CD4-positive, alpha-beta T cell (primary cell): Measurements from ENCODE around the gene PRDM16. TPM values are rescaled to one million over a fixed set of nuclear protein-coding genes. Genes with fewer than 3 reads are reported as not detected.

Experiments
- ATAC-seq: fragments of 200-7000 bp; cut with Tn5 transposase; one replicate; pipeline ENCODE4 v1.10.0; 2022; ENCODE audit warnings: mild to moderate bottlenecking; ENCODE audit not compliant: poor library complexity
- CTCF ChIA-PET: fragments of 350-600 bp; sonication (Branson Sonifier 250); formaldehyde crosslinking; loops from one replicate; lab custom pipeline; 2021; ENCODE audit warnings: antibody characterized with exemption, inconsistent platforms; lab: Charles Lee
- POLR2A ChIA-PET: fragments of 350-600 bp; sonication (Branson Sonifier 250); formaldehyde crosslinking; loops from one replicate; lab custom pipeline; 2021; ENCODE audit warnings: antibody characterized with exemption, inconsistent platforms; lab: Charles Lee
- DNase-seq, 14 experiments: peaks; one replicate each; pipeline ENCODE4 v3.0.0-alpha.2; 2013 to 2020; ENCODE audit warnings: mixed read lengths in 2 of 14
- H3K27ac ChIP-seq, 2 donors: one replicate each; pipeline versions ENCODE4 v1.5.1 to v1.7.0; 2013; ENCODE audit warnings: low read length in 2 of 2, low read depth in 1 of 2, mild to moderate bottlenecking in 1 of 2
- H3K27me3 ChIP-seq, 2 experiments: 1 replicate in 1 of 2; 2 replicates in 1 of 2; pipeline versions ENCODE4 v1.6.1 to v1.7.0; 2013; ENCODE audit warnings: low read length in 2 of 2, control low read depth in 1 of 2, mild to moderate bottlenecking in 1 of 2, moderate library complexity in 1 of 2; ENCODE audit not compliant: insufficient read depth in 2 of 2, control insufficient read depth in 1 of 2
- H3K36me3 ChIP-seq: one replicate; pipeline ENCODE4 v1.6.1; 2013; ENCODE audit warnings: low read length, control low read depth; ENCODE audit not compliant: insufficient read depth
- H3K4me1 ChIP-seq: one replicate; pipeline ENCODE4 v1.6.1; 2013; ENCODE audit warnings: low read length, control low read depth; ENCODE audit not compliant: insufficient read depth
- H3K4me3 ChIP-seq: one replicate; pipeline ENCODE4 v1.5.1; 2013; ENCODE audit warnings: mild to moderate bottlenecking, low read length, moderate library complexity
- H3K9me3 ChIP-seq, 2 experiments: 1 replicate in 1 of 2; 2 replicates in 1 of 2; pipeline versions ENCODE4 v1.6.1 to v1.7.0; 2013; ENCODE audit warnings: low read length in 2 of 2, mild to moderate bottlenecking in 2 of 2, control low read depth in 1 of 2, moderate library complexity in 1 of 2; ENCODE audit not compliant: control insufficient read depth in 1 of 2, insufficient read depth in 1 of 2
- H3K27ac Mint-ChIP-seq: one replicate; pipeline ENCODE4 v1.8.0; 2020; ENCODE audit warnings: mixed read lengths
- H3K27me3 Mint-ChIP-seq: one replicate; pipeline ENCODE4 v1.8.0; 2021; ENCODE audit warnings: mixed read lengths
- H3K36me3 Mint-ChIP-seq: one replicate; pipeline ENCODE4 v1.8.0; 2021; ENCODE audit warnings: low read depth, mixed read lengths
- H3K4me1 Mint-ChIP-seq: one replicate; pipeline ENCODE4 v1.8.0; 2021; ENCODE audit warnings: low read depth, mixed read lengths
- H3K4me3 Mint-ChIP-seq: one replicate; pipeline ENCODE4 v1.8.0; 2020; ENCODE audit warnings: mild to moderate bottlenecking, mixed read lengths
- H3K9me3 Mint-ChIP-seq: one replicate; pipeline ENCODE4 v1.8.0; 2020; ENCODE audit warnings: mixed read lengths
- intact Hi-C, 2 experiments: fragments of 100-400 bp; cut with DNase I in 1 of 2; cut with micrococcal nuclease in 1 of 2; formaldehyde crosslinking; loops; one replicate each; pipeline versions ENCODE4 v1.15.1 to v1.9.0; 2023 to 2025; cut with DNase I, micrococcal nuclease
- total RNA-seq, 174 experiments: library from RNA in 2 of 174; stranded (reverse) in 2 of 174; gene quantifications; one replicate each; pipeline ENCODE4 v1.2.3 and lab custom pipeline; 2021 to 2026
- TF ChIP-seq, protein P1 (sequence below): fragments of 200-600 bp; IDR thresholded peaks from one replicate; pipeline ENCODE4 v1.8.0; 2022; ENCODE audit warnings: antibody characterized with exemption, mild to moderate bottlenecking

The PRDM16 gene
- total RNA-seq, 2 experiments from 2014 or later: not detected

DNA sequence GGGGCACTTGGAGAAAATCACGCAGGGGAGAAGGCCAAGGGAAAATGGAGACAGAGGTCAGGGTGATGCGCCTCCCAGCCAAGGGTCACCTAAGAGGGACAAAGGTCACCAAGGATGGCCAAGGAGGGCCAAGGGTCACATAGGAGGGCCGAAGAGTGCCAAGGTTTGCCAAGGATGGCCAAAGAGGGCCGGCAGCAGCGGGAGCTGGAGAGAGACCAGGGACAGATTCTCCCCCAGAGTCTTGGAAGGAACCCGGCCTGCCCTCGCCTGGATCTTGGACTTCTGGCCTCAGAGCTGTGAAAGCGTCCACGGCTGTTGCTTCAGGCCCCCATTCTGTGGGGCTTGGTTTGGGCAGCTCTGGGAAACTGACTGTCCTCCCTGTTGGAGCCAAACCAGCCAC lies 359.9 kb downstream of the PRDM16 start:
- H3K27me3 Mint-ChIP-seq: no peaks in the 10 kb centered on the region
- POLR2A ChIA-PET: no interaction called here
- TF ChIP-seq, protein P1, sequence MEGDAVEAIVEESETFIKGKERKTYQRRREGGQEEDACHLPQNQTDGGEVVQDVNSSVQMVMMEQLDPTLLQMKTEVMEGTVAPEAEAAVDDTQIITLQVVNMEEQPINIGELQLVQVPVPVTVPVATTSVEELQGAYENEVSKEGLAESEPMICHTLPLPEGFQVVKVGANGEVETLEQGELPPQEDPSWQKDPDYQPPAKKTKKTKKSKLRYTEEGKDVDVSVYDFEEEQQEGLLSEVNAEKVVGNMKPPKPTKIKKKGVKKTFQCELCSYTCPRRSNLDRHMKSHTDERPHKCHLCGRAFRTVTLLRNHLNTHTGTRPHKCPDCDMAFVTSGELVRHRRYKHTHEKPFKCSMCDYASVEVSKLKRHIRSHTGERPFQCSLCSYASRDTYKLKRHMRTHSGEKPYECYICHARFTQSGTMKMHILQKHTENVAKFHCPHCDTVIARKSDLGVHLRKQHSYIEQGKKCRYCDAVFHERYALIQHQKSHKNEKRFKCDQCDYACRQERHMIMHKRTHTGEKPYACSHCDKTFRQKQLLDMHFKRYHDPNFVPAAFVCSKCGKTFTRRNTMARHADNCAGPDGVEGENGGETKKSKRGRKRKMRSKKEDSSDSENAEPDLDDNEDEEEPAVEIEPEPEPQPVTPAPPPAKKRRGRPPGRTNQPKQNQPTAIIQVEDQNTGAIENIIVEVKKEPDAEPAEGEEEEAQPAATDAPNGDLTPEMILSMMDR: no peak
- CTCF ChIA-PET: no interaction called here
- Histone ChIP-seq H3K36me3 (no peaks in the 10 kb centered on the region), H3K4me1 (peaks cover 6% of the 10 kb centered on the region), H3K9me3 (no peaks in the 10 kb centered on the region), H3K4me3 (no peak overlapping the region), H3K27ac (no peak overlapping the region), H3K27me3 (no peaks in the 10 kb centered on the region)
- no peaks in the 10 kb centered on the region for H3K36me3 Mint-ChIP-seq
- intact Hi-C loops: loop anchor here in 1 of 2 experiments (10.0 kb wide), 1 partner anchor 1014 kb away; the partner anchor contains the start of gene PEX10
- no peak overlapping the region for H3K27ac Mint-ChIP-seq
- H3K4me3 Mint-ChIP-seq: no peak overlapping the region
- DNase-seq: no peak
- ATAC-seq: no peak
- H3K9me3 Mint-ChIP-seq: no peaks in the 10 kb centered on the region
- no peaks in the 10 kb centered on the region for H3K4me1 Mint-ChIP-seq

DNA sequence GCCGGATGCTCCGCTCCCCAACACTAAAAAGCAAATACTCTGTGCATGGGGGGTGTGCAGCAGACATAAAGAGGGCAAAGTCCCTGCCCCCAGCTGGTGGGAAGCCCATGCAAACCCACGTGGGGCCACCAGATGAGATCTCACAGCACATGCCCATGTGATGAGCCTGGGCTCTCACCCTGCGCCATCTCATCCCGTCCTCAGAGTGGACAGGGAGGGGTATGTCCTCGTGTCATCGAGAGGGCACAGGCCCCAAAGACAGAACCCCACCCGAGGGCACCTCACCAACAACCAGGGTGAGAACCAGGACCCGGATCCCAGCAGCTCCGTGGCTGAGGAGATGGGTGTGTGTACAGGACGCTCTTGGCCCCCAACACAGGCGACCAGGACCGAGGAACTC lies 360.3 kb downstream of the PRDM16 start:
- peaks cover 6% of the 10 kb centered on the region for H3K4me1 ChIP-seq
- H3K36me3 ChIP-seq: no peaks in the 10 kb centered on the region
- Mint-ChIP-seq H3K27ac (no peak overlapping the region), H3K4me1 (no peaks in the 10 kb centered on the region), H3K36me3 (no peaks in the 10 kb centered on the region), H3K9me3 (no peaks in the 10 kb centered on the region), H3K27me3 (no peaks in the 10 kb centered on the region), H3K4me3 (no peak overlapping the region)
- ChIA-PET CTCF (no interaction called here), POLR2A (no interaction called here)
- no peaks in the 10 kb centered on the region for H3K27me3 ChIP-seq
- TF ChIP-seq, protein P1: no peak
- H3K4me3 ChIP-seq: no peak overlapping the region
- H3K9me3 ChIP-seq: no peaks in the 10 kb centered on the region
- intact Hi-C loops: loop anchor here in 1 of 2 experiments (10.0 kb wide), 1 partner anchor 1015 kb away; the partner anchor contains the start of gene PEX10
- DNase-seq (no peak), ATAC-seq (no peak)
- H3K27ac ChIP-seq: no peak overlapping the region

DNA sequence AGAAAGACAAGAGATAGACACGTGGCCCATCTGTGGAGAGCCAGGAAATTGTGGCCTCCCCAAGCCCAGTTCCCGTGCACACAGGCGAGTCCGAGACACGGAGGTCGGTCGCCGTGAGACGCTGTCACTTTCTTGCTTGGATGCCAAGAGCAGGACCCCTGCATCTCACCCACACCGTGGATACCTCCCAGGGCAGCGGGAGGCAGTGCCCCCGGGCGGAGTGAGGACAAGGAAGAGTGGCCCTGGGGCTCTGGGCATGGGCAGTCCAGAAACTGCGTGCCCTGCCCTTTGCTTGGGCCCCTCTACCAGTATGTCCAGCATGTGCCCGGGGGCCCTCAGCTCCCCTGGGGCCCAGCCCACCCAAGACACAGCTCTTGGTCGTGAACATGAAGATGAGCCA lies 360.8 kb downstream of the PRDM16 start:
- TF ChIP-seq, protein P1: no peak
- ChIA-PET POLR2A (no interaction called here), CTCF (no interaction called here)
- DNase-seq: no peak
- Mint-ChIP-seq H3K9me3 (no peaks in the 10 kb centered on the region), H3K27ac (no peak overlapping the region), H3K4me3 (no peak overlapping the region), H3K36me3 (no peaks in the 10 kb centered on the region), H3K27me3 (no peaks in the 10 kb centered on the region), H3K4me1 (no peaks in the 10 kb centered on the region)
- H3K4me3 ChIP-seq: no peak overlapping the region
- H3K27ac ChIP-seq: no peak overlapping the region
- H3K9me3 ChIP-seq: no peaks in the 10 kb centered on the region
- no peaks in the 10 kb centered on the region for H3K27me3 ChIP-seq
- intact Hi-C loops: loop anchor here in 1 of 2 experiments (10.0 kb wide), 1 partner anchor 1015 kb away; the partner anchor contains the start of gene PEX10
- no peaks in the 10 kb centered on the region for H3K36me3 ChIP-seq
- peaks cover 1% of the 10 kb centered on the region for H3K4me1 ChIP-seq
- ATAC-seq: no peak
